ENCODE results near the gene SELENOH. TPM values are rescaled to one million over a fixed set of nuclear protein-coding genes. Genes with fewer than 3 reads are reported as not detected.

The SELENOH gene
- total RNA-seq, 6 experiments from 2014 or later: 57.1 to 110 (median 70.7) TPM

- Histone ChIP-seq H3K27me3 (no peaks in the 10 kb centered on the region), H3K4me3 (no peak overlapping the region), H3K4me1 (peaks cover 0 to 79% (median 38%) of the 10 kb centered on the region in 4 donors), H3K9me3 (no peaks in the 10 kb centered on the region), H3K27ac (no peak overlapping the region), H3K36me3 (no peaks in the 10 kb centered on the region)
- intact Hi-C loops (cut with DNase I): no loop called here
- 89% methylated on average over 5 of the region's 5 CpGs for WGBS (ENCODE audit: insufficient coverage, low coverage, low lambda C conversion rate, missing lambda C conversion rate)
- TF ChIP-seq POLR2A (IDR thresholded peaks at IDR 0.05): no peak
- no peak for TF ChIP-seq CTCF (IDR thresholded peaks at IDR 0.05)
- DNase-seq (no peak), ATAC-seq (no peak)
Measured at GRCh38 chr11:57773026-57773598, 31.8 kb downstream of the SELENOH start.

- TF ChIP-seq CTCF (IDR thresholded peaks at IDR 0.05) (no peak), POLR2A (IDR thresholded peaks at IDR 0.05) (no peak)
- Histone ChIP-seq H3K36me3 (no peaks in the 10 kb centered on the region), H3K4me1 (peaks cover 0 to 86% (median 48%) of the 10 kb centered on the region in 4 donors), H3K4me3 (no peak overlapping the region), H3K9me3 (no peaks in the 10 kb centered on the region), H3K27me3 (no peaks in the 10 kb centered on the region), H3K27ac (peak overlapping the region in 2 of 3 donors; percentile 33 to 52)
- 34% methylated on average over 3 of the region's 5 CpGs for WGBS (ENCODE audit: insufficient coverage, low coverage, low lambda C conversion rate, missing lambda C conversion rate)
- intact Hi-C loops (cut with DNase I): no loop called here
- DNase-seq (no peak), ATAC-seq (no peak)
Measured at GRCh38 chr11:57775491-57775890, 34.2 kb downstream of the SELENOH start.

DNA sequence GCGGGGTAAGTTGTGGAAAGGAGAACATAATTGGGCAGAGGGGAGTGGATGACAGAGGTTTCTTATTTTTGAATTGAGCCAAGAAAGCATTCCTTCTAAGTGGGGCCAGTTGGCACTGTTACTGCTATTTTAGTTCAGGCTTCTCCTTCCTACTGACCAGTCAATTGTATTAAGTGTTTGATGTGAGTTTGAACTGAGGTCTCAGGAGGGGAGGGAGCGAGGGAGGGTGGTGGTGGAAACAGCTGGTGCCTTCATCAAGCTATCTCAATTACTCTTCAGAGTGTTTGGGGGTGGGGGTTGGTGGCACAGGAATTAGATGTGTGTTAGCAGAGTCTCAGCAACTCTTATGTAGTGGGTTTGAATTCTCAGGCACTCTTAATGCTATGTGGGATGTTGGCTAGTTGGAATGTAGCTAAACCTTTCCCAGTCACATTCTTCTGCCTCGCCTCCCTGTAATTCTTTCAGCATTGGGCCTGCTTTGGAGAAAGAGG is 34.8 kb downstream of the SELENOH start:
- no peak for DNase-seq
- Histone ChIP-seq H3K27me3 (no peaks in the 10 kb centered on the region), H3K4me1 (peaks cover 0 to 86% (median 48%) of the 10 kb centered on the region in 4 donors), H3K4me3 (no peak overlapping the region), H3K36me3 (peaks cover 0 to 2% (median 0%) of the 10 kb centered on the region in 4 donors), H3K9me3 (no peaks in the 10 kb centered on the region), H3K27ac (peak overlapping the region in 2 of 3 donors; percentile 33 to 52)
- intact Hi-C loops (cut with DNase I): no loop called here
- 50% methylated on average over 1 of the region's 3 CpGs for WGBS (ENCODE audit: insufficient coverage, low coverage, low lambda C conversion rate, missing lambda C conversion rate)
- TF ChIP-seq CTCF (IDR thresholded peaks at IDR 0.05): no peak
- TF ChIP-seq POLR2A (IDR thresholded peaks at IDR 0.05): no peak
- no peak for ATAC-seq

- TF ChIP-seq CTCF (IDR thresholded peaks at IDR 0.05) (no peak), POLR2A (IDR thresholded peaks at IDR 0.05) (no peak)
- intact Hi-C loops (cut with DNase I): no loop called here
- H3K4me1 ChIP-seq: peaks cover 0 to 86% (median 49%) of the 10 kb centered on the region in 4 donors
- DNase-seq (no peak), ATAC-seq (no peak)
- H3K27ac ChIP-seq: peak overlapping the region; percentile 79 to 90 (median 85)
- no peaks in the 10 kb centered on the region for H3K9me3 ChIP-seq
- WGBS (ENCODE audit: insufficient coverage, low coverage, low lambda C conversion rate, missing lambda C conversion rate): 45% methylated on average over 2 of the region's 2 CpGs
- H3K27me3 ChIP-seq: no peaks in the 10 kb centered on the region
- no peak overlapping the region for H3K4me3 ChIP-seq
- H3K36me3 ChIP-seq: peaks cover 0 to 2% (median 0%) of the 10 kb centered on the region in 4 donors
Measured at GRCh38 chr11:57776577-57777210, 35.4 kb downstream of the SELENOH start.
